Panc1 (cell line): ENCODE measurements around the gene UBXN11. TPM values are rescaled to one million over a fixed set of nuclear protein-coding genes. Genes with fewer than 3 reads are reported as not detected.

Experiments used
- ATAC-seq: fragments of 200-7000 bp; cut with Tn5 transposase; 2 replicates; pipeline ENCODE4 v1.9.1; 2020; ENCODE audit warnings: mild to moderate bottlenecking, moderate library complexity
- BruUV-seq: library from RNA; stranded (reverse); fragments of 400-500 nt; replicated peaks from 2 replicates; lab custom pipeline; 2021; lab: Mats Ljungman, UMichigan
- CTCF ChIA-PET: fragments of 300-600 bp; sonication (Branson Sonifier 250); formaldehyde crosslinking; loops from one replicate; lab custom pipeline; 2022; ENCODE audit warnings: antibody characterized with exemption; lab: Charles Lee
- POLR2A ChIA-PET: fragments of 300-600 bp; sonication (Branson Sonifier 250); formaldehyde crosslinking; loops from one replicate; lab custom pipeline; 2022; ENCODE audit warnings: antibody characterized with exemption; lab: Charles Lee
- DNase-seq: peaks from one replicate; pipeline ENCODE4 v3.0.0-alpha.2; 2010; ENCODE audit warnings: low read depth, low spot score
- H3K27ac ChIP-seq: 2 replicates; pipeline ENCODE4 v1.5.1; 2011; ENCODE audit warnings: mild to moderate bottlenecking, low read length, inconsistent platforms
- H3K27me3 ChIP-seq: fragments of 200-500 bp; sonication (Bioruptor generic); 2 replicates; pipeline ENCODE4 v1.6.0; 2014; ENCODE audit warnings: low read length, inconsistent platforms; ENCODE audit not compliant: control insufficient read depth, insufficient read depth
- H3K36me3 ChIP-seq: fragments of 200-500 bp; sonication (Bioruptor generic); 2 replicates; pipeline ENCODE4 v1.5.1; 2014; ENCODE audit warnings: inconsistent platforms, mild to moderate bottlenecking, low read length, moderate library complexity; ENCODE audit not compliant: control insufficient read depth, insufficient read depth
- H3K4me1 ChIP-seq: 2 replicates; pipeline ENCODE4 v1.5.1; 2011; ENCODE audit warnings: inconsistent platforms, mild to moderate bottlenecking, low read length, moderate library complexity; ENCODE audit not compliant: control insufficient read depth, insufficient read depth
- H3K4me3 ChIP-seq, 2 experiments: 2 replicates each; pipeline ENCODE4 v1.5.1; 2011 to 2012; ENCODE audit warnings: low read depth in 2 of 2, low read length in 2 of 2, mild to moderate bottlenecking in 2 of 2, inconsistent platforms in 1 of 2, moderate library complexity in 1 of 2
- H3K9me3 ChIP-seq: fragments of 200-500 bp; sonication (Bioruptor generic); 2 replicates; pipeline ENCODE4 v1.5.1; 2014; ENCODE audit warnings: low read depth, mild to moderate bottlenecking, inconsistent platforms, low read length, moderate library complexity; ENCODE audit not compliant: control insufficient read depth, insufficient read depth
- POLR2AphosphoS5 ChIP-seq: IDR thresholded peaks from 2 replicates; pipeline ENCODE4 v1.6.1; 2012; ENCODE audit warnings: mild to moderate bottlenecking, low read depth, low read length, moderate library complexity
- SIN3A ChIP-seq: IDR thresholded peaks from 2 replicates; pipeline ENCODE4 v1.6.1; 2012; ENCODE audit warnings: low read depth, mild to moderate bottlenecking, low read length, moderate library complexity, borderline replicate concordance; ENCODE audit not compliant: insufficient read depth
- TCF7L2 ChIP-seq: IDR thresholded peaks from 2 replicates; pipeline ENCODE4 v1.6.1; 2011; ENCODE audit warnings: mild to moderate bottlenecking, low read depth, low read length, inconsistent platforms
- in situ Hi-C: cut with HindIII; loops from 2 replicates; pipeline ENCODE4 v1.10.0; 2016; ENCODE audit warnings: low sequenced_read_pairs, low pct_unique_long_range_greater_than_20kb
- intact Hi-C: fragments of 100-400 bp; cut with micrococcal nuclease; formaldehyde crosslinking; loops from one replicate; pipeline ENCODE4 v1.10.0; 2022; ENCODE audit not compliant: unreplicated experiment
- total RNA-seq: library from RNA; stranded (reverse); gene quantifications from one replicate; pipeline ENCODE4 v1.2.1, GENCODE V29; 2021; ENCODE audit not compliant: unreplicated experiment
- TF ChIP-seq, protein P1 (sequence below), 2 experiments: IDR thresholded peaks; 2 replicates each; pipeline ENCODE4 v1.6.1; 2011 to 2012; ENCODE audit warnings: low read depth in 2 of 2, control low read depth in 1 of 2, low read length in 1 of 2, mild to moderate bottlenecking in 1 of 2, moderate library complexity in 1 of 2; ENCODE audit not compliant: insufficient read depth in 1 of 2
- TF ChIP-seq, protein P2 (sequence below): fragments of 450-650 bp; IDR thresholded peaks from 2 replicates; pipeline ENCODE4 v1.5.1; 2017; ENCODE audit warnings: mild to moderate bottlenecking

Gene UBXN11
- total RNA-seq, 1 experiment from 2014 or later: 23.7 TPM

- ChIA-PET CTCF (interaction anchor here (0.6 to 0.8 kb wide), 2 partner anchors 47 to 285 kb away, joined by 3 to 6 read pairs; partner anchors contain the start of gene PAFAH2), POLR2A (no interaction called here)
- no TSS peak for BruUV-seq
- DNase-seq: no peak
- ATAC-seq: no peak
- in situ Hi-C loops (no loop called here), intact Hi-C loops (no loop called here)
- no peak overlapping the region for H3K27ac ChIP-seq
- H3K9me3 ChIP-seq: no peaks in the 10 kb centered on the region
- H3K36me3 ChIP-seq: peaks cover 2% of the 10 kb centered on the region; the same call in 1 of the 2 replicates
- H3K4me3 ChIP-seq: no peak overlapping the region
- H3K4me1 ChIP-seq: peaks cover 44% of the 10 kb centered on the region
- H3K27me3 ChIP-seq: no peaks in the 10 kb centered on the region
- TF ChIP-seq POLR2AphosphoS5 (0 out of 2 replicates have a peak, but pooled peaks have one; percentile 11), TCF7L2 (no peak)
- TF ChIP-seq, protein P1, sequence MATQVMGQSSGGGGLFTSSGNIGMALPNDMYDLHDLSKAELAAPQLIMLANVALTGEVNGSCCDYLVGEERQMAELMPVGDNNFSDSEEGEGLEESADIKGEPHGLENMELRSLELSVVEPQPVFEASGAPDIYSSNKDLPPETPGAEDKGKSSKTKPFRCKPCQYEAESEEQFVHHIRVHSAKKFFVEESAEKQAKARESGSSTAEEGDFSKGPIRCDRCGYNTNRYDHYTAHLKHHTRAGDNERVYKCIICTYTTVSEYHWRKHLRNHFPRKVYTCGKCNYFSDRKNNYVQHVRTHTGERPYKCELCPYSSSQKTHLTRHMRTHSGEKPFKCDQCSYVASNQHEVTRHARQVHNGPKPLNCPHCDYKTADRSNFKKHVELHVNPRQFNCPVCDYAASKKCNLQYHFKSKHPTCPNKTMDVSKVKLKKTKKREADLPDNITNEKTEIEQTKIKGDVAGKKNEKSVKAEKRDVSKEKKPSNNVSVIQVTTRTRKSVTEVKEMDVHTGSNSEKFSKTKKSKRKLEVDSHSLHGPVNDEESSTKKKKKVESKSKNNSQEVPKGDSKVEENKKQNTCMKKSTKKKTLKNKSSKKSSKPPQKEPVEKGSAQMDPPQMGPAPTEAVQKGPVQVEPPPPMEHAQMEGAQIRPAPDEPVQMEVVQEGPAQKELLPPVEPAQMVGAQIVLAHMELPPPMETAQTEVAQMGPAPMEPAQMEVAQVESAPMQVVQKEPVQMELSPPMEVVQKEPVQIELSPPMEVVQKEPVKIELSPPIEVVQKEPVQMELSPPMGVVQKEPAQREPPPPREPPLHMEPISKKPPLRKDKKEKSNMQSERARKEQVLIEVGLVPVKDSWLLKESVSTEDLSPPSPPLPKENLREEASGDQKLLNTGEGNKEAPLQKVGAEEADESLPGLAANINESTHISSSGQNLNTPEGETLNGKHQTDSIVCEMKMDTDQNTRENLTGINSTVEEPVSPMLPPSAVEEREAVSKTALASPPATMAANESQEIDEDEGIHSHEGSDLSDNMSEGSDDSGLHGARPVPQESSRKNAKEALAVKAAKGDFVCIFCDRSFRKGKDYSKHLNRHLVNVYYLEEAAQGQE (IDR thresholded peaks at IDR 0.05; ENCODE audit: insufficient read depth in 1 of 2, low read depth in 2 of 2, low read length in 1 of 2): no peak
- TF ChIP-seq, protein P2, sequence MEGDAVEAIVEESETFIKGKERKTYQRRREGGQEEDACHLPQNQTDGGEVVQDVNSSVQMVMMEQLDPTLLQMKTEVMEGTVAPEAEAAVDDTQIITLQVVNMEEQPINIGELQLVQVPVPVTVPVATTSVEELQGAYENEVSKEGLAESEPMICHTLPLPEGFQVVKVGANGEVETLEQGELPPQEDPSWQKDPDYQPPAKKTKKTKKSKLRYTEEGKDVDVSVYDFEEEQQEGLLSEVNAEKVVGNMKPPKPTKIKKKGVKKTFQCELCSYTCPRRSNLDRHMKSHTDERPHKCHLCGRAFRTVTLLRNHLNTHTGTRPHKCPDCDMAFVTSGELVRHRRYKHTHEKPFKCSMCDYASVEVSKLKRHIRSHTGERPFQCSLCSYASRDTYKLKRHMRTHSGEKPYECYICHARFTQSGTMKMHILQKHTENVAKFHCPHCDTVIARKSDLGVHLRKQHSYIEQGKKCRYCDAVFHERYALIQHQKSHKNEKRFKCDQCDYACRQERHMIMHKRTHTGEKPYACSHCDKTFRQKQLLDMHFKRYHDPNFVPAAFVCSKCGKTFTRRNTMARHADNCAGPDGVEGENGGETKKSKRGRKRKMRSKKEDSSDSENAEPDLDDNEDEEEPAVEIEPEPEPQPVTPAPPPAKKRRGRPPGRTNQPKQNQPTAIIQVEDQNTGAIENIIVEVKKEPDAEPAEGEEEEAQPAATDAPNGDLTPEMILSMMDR: no peak
Measured at GRCh38 chr1:26282401-26282918, 24.0 kb downstream of the UBXN11 start.

- Histone ChIP-seq H3K4me3 (peak overlapping the region in 1 of 2 experiments; percentile 78; a peak in 1 of 4 replicates), H3K27ac (no peak overlapping the region), H3K4me1 (peaks cover 49% of the 10 kb centered on the region), H3K9me3 (no peaks in the 10 kb centered on the region), H3K27me3 (no peaks in the 10 kb centered on the region), H3K36me3 (peaks cover 4% of the 10 kb centered on the region)
- ChIA-PET CTCF (interaction anchor here (0.8 kb wide), 1 partner anchor 47 kb away, joined by 6 read pairs; no protein-coding TSS in a partner anchor), POLR2A (no interaction called here)
- BruUV-seq: no TSS peak
- TF ChIP-seq SIN3A: no peak
- TF ChIP-seq, protein P2: no peak
- TF ChIP-seq, protein P1 (IDR thresholded peaks at IDR 0.05; ENCODE audit: insufficient read depth in 1 of 2, low read depth in 2 of 2, low read length in 1 of 2): no peak
- no peak for TF ChIP-seq TCF7L2
- TF ChIP-seq POLR2AphosphoS5: no peak
- in situ Hi-C loops: no loop called here
- DNase-seq: no peak
- intact Hi-C loops: no loop called here
- no peak for ATAC-seq
Measured at GRCh38 chr1:26281971-26282370, 24.5 kb downstream of the UBXN11 start.
